IMR-90 (cell line): ENCODE data around the gene SLC2A6. TPM values are rescaled to one million over a fixed set of nuclear protein-coding genes. Genes with fewer than 3 reads are reported as not detected.

ENCODE experiments used
- ATAC-seq: fragments of 200-7000 bp; cut with Tn5 transposase; 2 replicates; pipeline ENCODE4 v1.9.1; 2020; ENCODE audit warnings: low read depth, mild to moderate bottlenecking, moderate library complexity
- BruUV-seq: library from RNA; stranded (reverse); fragments of 400-500 nt; replicated peaks from 2 replicates; lab custom pipeline; 2021; lab: Mats Ljungman, UMichigan
- CTCF ChIA-PET: fragments of 300-600 bp; formaldehyde crosslinking; extraction: SDS; loops from one replicate; lab custom pipeline; 2021; ENCODE audit warnings: antibody characterized with exemption; lab: Yijun Ruan, JAX
- POLR2A ChIA-PET: fragments of 300-600 bp; sonication (Branson Sonifier 250); formaldehyde crosslinking; loops from one replicate; lab custom pipeline; 2022; ENCODE audit warnings: antibody characterized with exemption; ENCODE audit not compliant: unreplicated experiment; lab: Charles Lee
- DNase-seq: peaks from one replicate; pipeline ENCODE4 v3.0.0; 2013
- H2AFZ ChIP-seq: replicated peaks from 2 replicates; pipeline ENCODE3; 2013; ENCODE audit warnings: low read length, mild to moderate bottlenecking; ENCODE audit not compliant: poor library complexity
- H2AK5ac ChIP-seq: 2 replicates; pipeline ENCODE4 v1.6.1; 2013; ENCODE audit warnings: low read depth, low read length, inconsistent platforms
- H2AK9ac ChIP-seq: replicated peaks from 2 replicates; pipeline ENCODE3; 2013; ENCODE audit warnings: mild to moderate bottlenecking, low read depth, low read length, moderate library complexity; ENCODE audit not compliant: poor library complexity
- H2BK120ac ChIP-seq: 2 replicates; pipeline ENCODE4 v1.6.1; 2013; ENCODE audit warnings: low read depth, low read length, inconsistent platforms
- H2BK15ac ChIP-seq: 3 replicates; pipeline ENCODE4 v1.6.1; 2013; ENCODE audit warnings: low read depth, low read length, inconsistent platforms
- H2BK20ac ChIP-seq: 2 replicates; pipeline ENCODE4 v1.6.1; 2013; ENCODE audit warnings: low read depth, mild to moderate bottlenecking, inconsistent platforms, low read length, moderate library complexity
- H2BK5ac ChIP-seq: 2 replicates; pipeline ENCODE4 v1.6.1; 2013; ENCODE audit warnings: mild to moderate bottlenecking, low read depth, low read length, inconsistent platforms; ENCODE audit not compliant: poor library complexity, severe bottlenecking
- H3K14ac ChIP-seq: replicated peaks from 2 replicates; pipeline ENCODE4 v1.6.1; 2013; ENCODE audit warnings: low read depth, low read length, inconsistent platforms
- H3K18ac ChIP-seq: 2 replicates; pipeline ENCODE4 v1.6.1; 2013; ENCODE audit warnings: low read depth, low read length, control low read depth
- H3K23ac ChIP-seq: 2 replicates; pipeline ENCODE4 v1.6.1; 2013; ENCODE audit warnings: low read depth, low read length, inconsistent platforms
- H3K27ac ChIP-seq: 2 replicates; pipeline ENCODE4 v1.5.1; 2013; ENCODE audit warnings: mild to moderate bottlenecking, control low read depth, low read length; ENCODE audit not compliant: insufficient read depth
- H3K27me3 ChIP-seq: 2 replicates; pipeline ENCODE4 v1.6.1; 2013; ENCODE audit warnings: low read length; ENCODE audit not compliant: control insufficient read depth, insufficient read depth
- H3K36me3 ChIP-seq: 2 replicates; pipeline ENCODE4 v1.6.1; 2013; ENCODE audit warnings: low read length, mixed read lengths; ENCODE audit not compliant: control insufficient read depth, insufficient read depth
- H3K4ac ChIP-seq: 2 replicates; pipeline ENCODE4 v1.6.1; 2013; ENCODE audit warnings: low read depth, low read length, inconsistent platforms
- H3K4me1 ChIP-seq: 2 replicates; pipeline ENCODE4 v1.6.1; 2013; ENCODE audit warnings: low read length, mixed read lengths; ENCODE audit not compliant: control insufficient read depth, insufficient read depth
- H3K4me2 ChIP-seq: 2 replicates; pipeline ENCODE4 v1.6.1; 2013; ENCODE audit warnings: low read depth, mild to moderate bottlenecking, control low read depth, low read length, moderate library complexity
- H3K4me3 ChIP-seq: 2 replicates; pipeline ENCODE4 v1.5.1; 2013; ENCODE audit warnings: low read depth, mild to moderate bottlenecking, control low read depth, low read length, moderate library complexity; ENCODE audit not compliant: insufficient read depth
- H3K56ac ChIP-seq: 2 replicates; pipeline ENCODE4 v1.6.1; 2013; ENCODE audit warnings: low read length, inconsistent platforms; ENCODE audit not compliant: insufficient read depth; ENCODE audit errors: extremely low read depth
- H3K79me1 ChIP-seq, 2 experiments: 2 replicates each; pipeline ENCODE4 v1.6.1; 2013; ENCODE audit warnings: low read length in 2 of 2, inconsistent platforms in 1 of 2, low read depth in 1 of 2
- H3K9ac ChIP-seq: 2 replicates; pipeline ENCODE4 v1.6.1; 2013; ENCODE audit warnings: low read depth, low read length, control low read depth
- H3K9me1 ChIP-seq: 2 replicates; pipeline ENCODE4 v1.6.1; 2013; ENCODE audit warnings: low read length, inconsistent platforms; ENCODE audit not compliant: insufficient read depth
- H3K9me3 ChIP-seq: 2 replicates; pipeline ENCODE4 v1.6.1; 2013; ENCODE audit warnings: low read length; ENCODE audit not compliant: control insufficient read depth, insufficient read depth
- H4K20me1 ChIP-seq: 2 replicates; pipeline ENCODE4 v1.6.1; 2013; ENCODE audit warnings: low read length, inconsistent platforms; ENCODE audit not compliant: insufficient read depth
- H4K5ac ChIP-seq: 2 replicates; pipeline ENCODE4 v1.6.1; 2013; ENCODE audit warnings: mild to moderate bottlenecking, low read depth, low read length, control low read depth
- H4K8ac ChIP-seq, 2 experiments: 2 replicates each; pipeline ENCODE4 v1.6.1; 2013; ENCODE audit warnings: low read depth in 2 of 2, low read length in 2 of 2, control low read depth in 1 of 2, inconsistent platforms in 1 of 2
- H4K91ac ChIP-seq: 2 replicates; pipeline ENCODE4 v1.6.1; 2013; ENCODE audit warnings: low read depth, low read length, inconsistent platforms; ENCODE audit not compliant: insufficient read depth
- BHLHE40 ChIP-seq: fragments of 150-350 bp; IDR thresholded peaks from 2 replicates; pipeline ENCODE4 v1.6.1; 2016; ENCODE audit warnings: mild to moderate bottlenecking, low read depth, low read length
- CEBPB ChIP-seq: IDR thresholded peaks from 2 replicates; pipeline ENCODE4 v1.6.1; 2012; ENCODE audit warnings: low read depth, low read length, improper control_type of control experiment
- CHD1 ChIP-seq: IDR thresholded peaks from 2 replicates; pipeline ENCODE4 v1.6.1; 2012; ENCODE audit warnings: low read depth, low read length, improper control_type of control experiment
- ELK1 ChIP-seq: fragments of 150-350 bp; IDR thresholded peaks from 2 replicates; pipeline ENCODE4 v1.6.1; 2016; ENCODE audit warnings: low read depth, mild to moderate bottlenecking, low read length, moderate library complexity, borderline replicate concordance
- MAFK ChIP-seq: IDR thresholded peaks from 2 replicates; pipeline ENCODE4 v1.6.1; 2012; ENCODE audit warnings: low read depth, low read length, improper control_type of control experiment
- MAZ ChIP-seq: IDR thresholded peaks from 2 replicates; pipeline ENCODE4 v1.6.1; 2012; ENCODE audit warnings: low read depth, mild to moderate bottlenecking, low read length, improper control_type of control experiment, moderate library complexity, borderline replicate concordance
- MXI1 ChIP-seq: IDR thresholded peaks from 2 replicates; pipeline ENCODE4 v1.6.1; 2012; ENCODE audit warnings: low read depth, mild to moderate bottlenecking, low read length, moderate library complexity, borderline replicate concordance
- NFE2L2 ChIP-seq: fragments of 150-350 bp; IDR thresholded peaks from 2 replicates; pipeline ENCODE4 v1.6.1; 2016; ENCODE audit warnings: low read depth, mild to moderate bottlenecking, low read length
- SMC3 ChIP-seq: fragments of 150-350 bp; IDR thresholded peaks from 2 replicates; pipeline ENCODE4 v1.6.1; 2016; ENCODE audit warnings: low read depth, mild to moderate bottlenecking, antibody characterized with exemption, low read length, moderate library complexity
- USF2 ChIP-seq: fragments of 150-350 bp; IDR thresholded peaks from 2 replicates; pipeline ENCODE4 v1.6.1; 2017; ENCODE audit warnings: mild to moderate bottlenecking, antibody characterized with exemption, low read length, low read depth
- WGBS, 2 experiments: methylation state at CpG; one replicate each; pipeline versions ENCODE4 v1.1.5 to v1.1.7; 2013; ENCODE audit warnings: missing lambda C conversion rate in 2 of 2; ENCODE audit not compliant: insufficient read length in 1 of 2; ENCODE audit errors: extremely low coverage in 2 of 2; 5-methylcytosine and 5-hydroxymethylcytosine counted together
- dilution Hi-C: fragments of 300-500 bp; cut with HindIII; formaldehyde crosslinking; loops from one replicate; pipeline ENCODE4 v1.14.3; 2018; ENCODE audit warnings: low sequenced_read_pairs; ENCODE audit not compliant: unreplicated experiment
- in situ Hi-C: fragments of 300-500 bp; cut with MboI; formaldehyde crosslinking; loops from 3 replicates; pipeline ENCODE4 v1.14.3; 2019; ENCODE audit warnings: low sequenced_read_pairs, inconsistent platforms, mixed read lengths
- intact Hi-C: fragments of 100-400 bp; cut with micrococcal nuclease; formaldehyde crosslinking; loops from 2 replicates; pipeline ENCODE4 v1.10.0; 2022
- polyA plus RNA-seq, 3 experiments: library from polyadenylated mRNA; depleted of rRNA; stranded (reverse); fragments of >200 nt; gene quantifications; 2 replicates each; pipeline ENCODE4 v1.2.3, GENCODE V29; 2012; ENCODE audit warnings: low replicate concordance in 1 of 3
- total RNA-seq: library from RNA; depleted of rRNA; stranded (reverse); fragments of >200 nt; gene quantifications from 2 replicates; pipeline ENCODE4 v1.2.3, GENCODE V29; 2012

SLC2A6 gene
- total and polyA plus RNA-seq, 2 of the 4 experiments (the other 2 are of a cell fraction): 2.9 to 8.5 TPM

- no peaks in the 10 kb centered on the region for H3K9me1 ChIP-seq
- no peak overlapping the region for H2AFZ ChIP-seq
- H2BK20ac ChIP-seq: no peak overlapping the region
- H3K14ac ChIP-seq: no peak overlapping the region
- no peak for TF ChIP-seq SMC3
- TF ChIP-seq USF2: no peak
- no peak for TF ChIP-seq MAFK
- TF ChIP-seq MXI1: no peak
- TF ChIP-seq MAZ: no peak
- TF ChIP-seq CEBPB: no peak
- TF ChIP-seq NFE2L2: no peak
- TF ChIP-seq ELK1: no peak
- TF ChIP-seq CHD1: no peak
- TF ChIP-seq BHLHE40: no peak
- dilution Hi-C loops: no loop called here
- no peak overlapping the region for H3K4ac ChIP-seq
- H3K4me2 ChIP-seq: no peak overlapping the region
- no peak overlapping the region for H2AK5ac ChIP-seq
- no peak overlapping the region for H3K56ac ChIP-seq
- no peak overlapping the region for H4K8ac ChIP-seq
- H3K9ac ChIP-seq: no peak overlapping the region
- DNase-seq (no peak), ATAC-seq (no peak)
- no peaks in the 10 kb centered on the region for H3K36me3 ChIP-seq
- no peak overlapping the region for H2AK9ac ChIP-seq
- ChIA-PET CTCF (no interaction called here), POLR2A (no interaction called here)
- intact Hi-C loops: no loop called here
- H3K27ac ChIP-seq: no peak overlapping the region
- no peaks in the 10 kb centered on the region for H3K79me1 ChIP-seq
- 66% methylated on average over 9 of the region's 22 CpGs; no CpG with 5 or more reads in 1 of the 2 experiments for WGBS, 2 experiments
- in situ Hi-C loops: no loop called here
- no peak overlapping the region for H4K5ac ChIP-seq
- no peaks in the 10 kb centered on the region for H3K9me3 ChIP-seq
- H3K18ac ChIP-seq: no peak overlapping the region
- H2BK15ac ChIP-seq: no peak overlapping the region
- H2BK120ac ChIP-seq: no peak overlapping the region
- no peak overlapping the region for H3K4me3 ChIP-seq
- H3K23ac ChIP-seq: no peak overlapping the region
- no peak overlapping the region for H4K91ac ChIP-seq
- BruUV-seq: no TSS peak
- peaks cover 79% of the 10 kb centered on the region for H3K27me3 ChIP-seq
- no peaks in the 10 kb centered on the region for H4K20me1 ChIP-seq
- H2BK5ac ChIP-seq: no peak overlapping the region
- H3K4me1 ChIP-seq: peaks cover 2% of the 10 kb centered on the region; the same call in 1 of the 2 replicates
These were observed 49.3 kb upstream of the SLC2A6 start for GRCh38 chr9:133528001-133528875.
